Ishikawa (cell line): ENCODE results near the gene PDE7B.

Experiments used
- CEBPB ChIP-seq: IDR thresholded peaks from 2 replicates; pipeline ENCODE4 v1.6.1; 2012
- CREB1 ChIP-seq: IDR thresholded peaks from 2 replicates; pipeline ENCODE4 v1.6.1; 2012; ENCODE audit warnings: low read depth
- EGR1 ChIP-seq: IDR thresholded peaks from 2 replicates; pipeline ENCODE4 v1.6.1; 2012
- EP300 ChIP-seq: IDR thresholded peaks from 2 replicates; pipeline ENCODE4 v1.6.1; 2012; ENCODE audit warnings: borderline replicate concordance
- NFIC ChIP-seq: IDR thresholded peaks from 2 replicates; pipeline ENCODE4 v1.6.1; 2012
- RAD21 ChIP-seq: IDR thresholded peaks from 2 replicates; pipeline ENCODE4 v1.6.1; 2012; ENCODE audit warnings: low read depth
- TAF1 ChIP-seq: IDR thresholded peaks from 2 replicates; pipeline ENCODE4 v1.6.1; 2012; ENCODE audit warnings: low read depth, mild to moderate bottlenecking
- ZBTB7A ChIP-seq: IDR thresholded peaks from 2 replicates; pipeline ENCODE4 v1.6.1; 2012; ENCODE audit warnings: low read depth
- TF ChIP-seq, protein P1 (sequence below): IDR thresholded peaks from 2 replicates; pipeline ENCODE4 v1.6.1; 2012
- TF ChIP-seq, protein P2 (sequence below): IDR thresholded peaks from 2 replicates; pipeline ENCODE4 v1.6.1; 2012; ENCODE audit warnings: low read depth, mild to moderate bottlenecking
- TF ChIP-seq, protein P3 (sequence below): IDR thresholded peaks from 2 replicates; pipeline ENCODE4 v1.6.1; 2012

DNA sequence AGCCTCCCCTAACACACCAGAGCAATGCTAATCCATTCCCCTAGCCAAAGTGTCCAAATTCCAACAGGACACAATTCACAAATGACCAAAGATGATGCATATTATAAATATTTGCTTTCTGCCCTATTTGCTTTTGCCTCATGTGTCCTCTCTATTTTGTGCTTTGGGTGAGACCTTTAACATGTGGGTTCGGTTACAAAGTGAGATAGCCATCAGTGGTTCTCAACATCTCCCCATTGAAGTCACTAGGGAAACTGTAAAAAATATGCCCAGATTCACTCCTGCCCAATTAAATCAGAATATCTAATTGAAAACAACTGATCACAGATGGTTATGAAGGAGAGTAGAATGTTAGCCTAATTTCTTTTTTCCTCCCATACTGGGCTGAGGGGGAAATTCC lies 239.4 kb downstream of the PDE7B start:
- no peak for TF ChIP-seq RAD21
- no peak for TF ChIP-seq EP300
- TF ChIP-seq CEBPB, result no peak
- TF ChIP-seq, protein P1, sequence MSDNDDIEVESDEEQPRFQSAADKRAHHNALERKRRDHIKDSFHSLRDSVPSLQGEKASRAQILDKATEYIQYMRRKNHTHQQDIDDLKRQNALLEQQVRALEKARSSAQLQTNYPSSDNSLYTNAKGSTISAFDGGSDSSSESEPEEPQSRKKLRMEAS, result no peak
- TF ChIP-seq, protein P2, sequence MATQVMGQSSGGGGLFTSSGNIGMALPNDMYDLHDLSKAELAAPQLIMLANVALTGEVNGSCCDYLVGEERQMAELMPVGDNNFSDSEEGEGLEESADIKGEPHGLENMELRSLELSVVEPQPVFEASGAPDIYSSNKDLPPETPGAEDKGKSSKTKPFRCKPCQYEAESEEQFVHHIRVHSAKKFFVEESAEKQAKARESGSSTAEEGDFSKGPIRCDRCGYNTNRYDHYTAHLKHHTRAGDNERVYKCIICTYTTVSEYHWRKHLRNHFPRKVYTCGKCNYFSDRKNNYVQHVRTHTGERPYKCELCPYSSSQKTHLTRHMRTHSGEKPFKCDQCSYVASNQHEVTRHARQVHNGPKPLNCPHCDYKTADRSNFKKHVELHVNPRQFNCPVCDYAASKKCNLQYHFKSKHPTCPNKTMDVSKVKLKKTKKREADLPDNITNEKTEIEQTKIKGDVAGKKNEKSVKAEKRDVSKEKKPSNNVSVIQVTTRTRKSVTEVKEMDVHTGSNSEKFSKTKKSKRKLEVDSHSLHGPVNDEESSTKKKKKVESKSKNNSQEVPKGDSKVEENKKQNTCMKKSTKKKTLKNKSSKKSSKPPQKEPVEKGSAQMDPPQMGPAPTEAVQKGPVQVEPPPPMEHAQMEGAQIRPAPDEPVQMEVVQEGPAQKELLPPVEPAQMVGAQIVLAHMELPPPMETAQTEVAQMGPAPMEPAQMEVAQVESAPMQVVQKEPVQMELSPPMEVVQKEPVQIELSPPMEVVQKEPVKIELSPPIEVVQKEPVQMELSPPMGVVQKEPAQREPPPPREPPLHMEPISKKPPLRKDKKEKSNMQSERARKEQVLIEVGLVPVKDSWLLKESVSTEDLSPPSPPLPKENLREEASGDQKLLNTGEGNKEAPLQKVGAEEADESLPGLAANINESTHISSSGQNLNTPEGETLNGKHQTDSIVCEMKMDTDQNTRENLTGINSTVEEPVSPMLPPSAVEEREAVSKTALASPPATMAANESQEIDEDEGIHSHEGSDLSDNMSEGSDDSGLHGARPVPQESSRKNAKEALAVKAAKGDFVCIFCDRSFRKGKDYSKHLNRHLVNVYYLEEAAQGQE, result no peak
- TF ChIP-seq TAF1, result no peak
- no peak for TF ChIP-seq NFIC
- no peak for TF ChIP-seq EGR1
- TF ChIP-seq, protein P3, sequence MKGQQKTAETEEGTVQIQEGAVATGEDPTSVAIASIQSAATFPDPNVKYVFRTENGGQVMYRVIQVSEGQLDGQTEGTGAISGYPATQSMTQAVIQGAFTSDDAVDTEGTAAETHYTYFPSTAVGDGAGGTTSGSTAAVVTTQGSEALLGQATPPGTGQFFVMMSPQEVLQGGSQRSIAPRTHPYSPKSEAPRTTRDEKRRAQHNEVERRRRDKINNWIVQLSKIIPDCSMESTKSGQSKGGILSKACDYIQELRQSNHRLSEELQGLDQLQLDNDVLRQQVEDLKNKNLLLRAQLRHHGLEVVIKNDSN, result no peak
- TF ChIP-seq ZBTB7A, result no peak
- no peak for TF ChIP-seq CREB1
